Left cardiac atrium (tissue), 4 donors: Measurements from ENCODE around the gene ATP2B2. TPM values are rescaled to one million over a fixed set of nuclear protein-coding genes. Genes with fewer than 3 reads are reported as not detected.

Experiments used
- ATAC-seq, 2 donors: fragments of 200-7000 bp; cut with Tn5 transposase; one replicate each; pipeline ENCODE4 v1.9.1; 2020; ENCODE audit warnings: mild to moderate bottlenecking in 2 of 2, moderate library complexity in 2 of 2
- DNase-seq: peaks from one replicate; pipeline ENCODE4 v3.0.0-alpha.2; 2020
- intact Hi-C, 2 donors: fragments of 100-400 bp; cut with DNase I; formaldehyde crosslinking; loops; one replicate each; pipeline versions ENCODE4 v1.14.1 to v1.15.1; 2022 to 2023
- total RNA-seq, 2 donors: library from RNA; stranded (reverse); fragmentation: NEBNext Ultra II Directional; extraction: Animal tissue kit (Norgen Biotek cat#: 25700); gene quantifications; one replicate each; pipeline ENCODE4 v1.2.1, GENCODE V29; 2021
- donor health status: DM: no; HTN: yes; CAD: no.
- donor health status: DM: no; HTN: yes; CAD: no; lungs with severe emphysema.
- donor health status: DM: yes; HTN: yes; CAD: no.
- donor health status: Dilated cardiomyopathy.

The ATP2B2 gene
- total RNA-seq, 2 donors from 2014 or later: 0.31 TPM; not detected in 1

DNA sequence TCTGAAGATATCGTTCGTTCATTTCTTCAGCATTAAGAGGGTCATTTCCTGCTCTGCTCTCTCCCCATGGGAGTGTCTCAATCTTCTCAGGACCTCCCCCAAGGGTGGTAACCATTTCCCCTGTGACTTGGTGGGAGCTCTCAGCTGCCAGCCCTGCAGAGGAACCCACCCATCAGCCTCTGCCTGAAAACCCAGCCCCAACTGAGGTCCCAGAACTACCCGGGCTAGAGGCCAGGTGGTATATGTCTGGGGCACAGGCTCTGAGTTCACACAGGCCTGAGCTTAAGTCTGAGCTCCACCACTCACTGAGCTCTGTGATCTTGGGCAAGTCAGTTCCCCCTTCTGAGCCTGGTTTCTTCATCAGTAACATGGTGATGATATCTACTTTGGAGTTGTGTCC, 10.0 kb upstream of the ATP2B2 start:
- ATAC-seq (no peak), DNase-seq (no peak)
- intact Hi-C loops: no loop called here

DNA sequence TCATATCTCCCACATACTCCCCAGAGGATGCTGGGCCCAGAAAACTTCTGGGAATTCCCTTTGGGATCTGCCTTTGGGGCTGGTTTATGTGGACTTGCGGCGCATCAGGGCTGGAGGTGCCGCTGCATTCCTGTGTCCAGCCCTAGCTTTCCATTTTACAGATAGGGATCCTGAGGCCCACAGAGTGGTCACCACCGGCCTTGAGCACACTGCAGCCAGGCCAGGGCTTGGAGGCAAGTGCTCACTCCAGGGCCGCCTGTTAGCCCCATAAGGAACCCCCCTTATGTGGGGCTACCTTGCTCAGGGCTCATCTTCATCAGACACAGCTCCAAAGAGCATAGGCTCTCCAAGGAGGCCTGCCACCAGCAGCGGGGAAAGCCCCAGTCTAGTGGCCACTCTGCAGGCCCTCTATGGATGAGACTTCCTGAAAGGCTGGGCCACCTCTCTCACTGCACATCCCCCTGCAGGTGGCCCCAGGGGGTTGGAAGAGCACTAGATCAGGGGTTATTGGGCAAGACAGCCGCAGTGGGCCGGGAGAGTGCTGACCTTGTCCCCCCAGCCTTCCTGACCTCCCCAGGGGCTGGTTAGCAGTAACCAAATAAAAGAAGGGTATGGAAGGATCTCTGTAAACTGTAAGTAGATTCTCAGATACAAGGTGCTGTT, 9.2 kb upstream of the ATP2B2 start:
- intact Hi-C loops: no loop called here
- DNase-seq: no peak
- no peak for ATAC-seq

DNA sequence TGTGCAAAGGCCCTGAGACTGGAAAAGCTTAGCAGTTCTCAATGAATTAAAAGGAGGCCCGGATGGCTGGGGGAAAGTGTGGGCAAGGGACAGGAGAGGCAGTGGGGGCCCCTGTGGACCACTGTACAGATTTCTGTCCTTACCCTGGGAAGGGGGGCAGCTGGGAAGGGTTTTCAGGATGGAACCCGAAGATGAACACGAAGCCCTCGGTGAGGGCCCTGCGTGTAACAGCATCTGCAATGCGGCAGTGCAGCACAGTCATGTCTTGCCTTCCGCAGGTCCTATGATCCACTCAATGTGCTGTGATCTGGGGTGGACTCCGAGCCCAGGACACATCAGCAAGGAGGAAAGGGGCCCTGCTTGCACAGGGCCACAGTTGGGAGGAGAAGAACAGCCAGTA, 7.9 kb upstream of the ATP2B2 start:
- DNase-seq (no peak), ATAC-seq (no peak)
- intact Hi-C loops: no loop called here

DNA sequence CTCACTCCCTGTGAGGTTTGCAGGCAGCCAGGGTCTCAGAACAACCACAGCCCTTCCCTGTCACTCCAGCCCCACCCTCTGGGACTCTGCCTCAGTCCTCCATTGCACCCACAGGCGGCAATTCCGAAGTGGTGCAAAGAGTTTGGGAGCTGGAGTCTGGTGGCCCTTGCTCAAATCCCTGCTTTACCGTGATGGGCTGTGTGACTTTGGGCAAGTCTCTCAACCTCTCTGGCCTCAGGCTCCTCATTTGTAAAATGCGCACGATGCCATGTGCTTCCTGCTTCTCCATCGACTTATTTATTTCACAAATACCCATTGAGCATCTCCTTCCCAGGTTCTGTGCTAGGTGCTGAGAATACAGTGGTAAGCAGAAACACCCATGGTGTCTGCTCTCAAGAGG, 7.3 kb upstream of the ATP2B2 start:
- ATAC-seq: no peak
- intact Hi-C loops: no loop called here
- no peak for DNase-seq

DNA sequence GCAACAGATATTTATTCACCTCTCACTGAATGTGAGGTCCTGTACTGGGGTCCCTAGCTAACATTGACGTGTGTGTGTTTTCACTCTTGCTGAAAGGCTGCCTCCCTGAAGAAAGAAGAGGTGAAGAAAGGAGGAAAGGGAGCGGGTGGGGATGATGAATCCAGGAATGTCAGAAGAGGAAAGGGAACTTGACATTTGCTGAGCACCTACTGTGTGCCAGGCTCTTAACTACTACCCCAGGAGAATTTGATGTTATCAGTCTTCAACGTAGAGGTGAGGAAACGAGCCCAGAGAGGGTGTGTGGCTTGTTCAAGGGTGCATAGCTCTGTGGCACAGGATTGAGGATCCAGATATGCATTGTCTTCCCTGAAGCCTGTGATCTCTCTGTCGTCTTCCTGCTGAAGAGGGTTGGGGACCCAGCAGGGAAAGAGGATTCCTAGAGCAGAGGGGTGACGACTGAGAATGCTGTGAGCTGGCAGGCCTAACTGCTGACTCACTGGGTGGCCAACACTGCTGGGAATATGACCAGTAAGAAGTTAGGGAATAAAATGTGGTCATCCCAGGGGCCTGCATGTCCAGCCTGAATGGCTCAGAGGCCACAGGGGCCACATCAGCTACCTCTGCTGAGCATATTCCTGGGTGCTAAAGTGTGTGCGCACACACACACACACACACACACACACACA, 6.6 kb upstream of the ATP2B2 start:
- intact Hi-C loops: no loop called here
- ATAC-seq (peak in 1 of 2 donors; percentile 19), DNase-seq (no peak)

DNA sequence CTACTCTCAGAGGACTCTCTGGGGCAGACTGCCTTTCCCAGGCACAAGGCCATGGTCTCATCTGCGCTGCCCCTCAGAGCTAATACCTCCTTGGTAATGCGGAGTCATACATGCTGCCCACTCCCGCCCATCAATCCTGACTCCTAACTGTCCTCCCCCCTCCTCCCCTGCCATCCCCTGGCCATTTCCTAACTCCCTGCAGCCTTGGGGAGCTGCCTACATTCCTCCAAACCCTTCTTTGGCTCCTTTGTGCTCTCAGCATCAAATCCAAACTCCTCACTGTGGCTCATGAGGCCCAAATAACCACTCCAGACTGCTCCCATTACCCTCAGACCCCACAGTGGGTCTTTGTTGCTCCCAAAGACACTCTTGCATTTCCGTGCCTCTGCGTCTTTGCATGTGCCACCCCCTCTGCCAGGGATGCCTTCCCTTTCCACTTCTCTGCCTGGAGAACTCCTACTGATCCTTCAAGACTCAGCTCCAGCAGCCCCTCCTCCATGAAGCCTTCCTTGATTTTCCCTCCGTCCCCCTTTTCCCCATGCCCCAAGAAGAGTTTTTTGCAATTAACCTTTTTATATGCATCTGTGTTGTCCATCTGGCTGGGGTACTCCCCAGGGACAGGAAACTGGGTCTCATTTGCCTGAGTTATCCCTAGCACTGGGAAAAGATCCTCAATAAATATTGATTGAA, 5.5 kb upstream of the ATP2B2 start:
- intact Hi-C loops: no loop called here
- DNase-seq (no peak), ATAC-seq (no peak)

DNA sequence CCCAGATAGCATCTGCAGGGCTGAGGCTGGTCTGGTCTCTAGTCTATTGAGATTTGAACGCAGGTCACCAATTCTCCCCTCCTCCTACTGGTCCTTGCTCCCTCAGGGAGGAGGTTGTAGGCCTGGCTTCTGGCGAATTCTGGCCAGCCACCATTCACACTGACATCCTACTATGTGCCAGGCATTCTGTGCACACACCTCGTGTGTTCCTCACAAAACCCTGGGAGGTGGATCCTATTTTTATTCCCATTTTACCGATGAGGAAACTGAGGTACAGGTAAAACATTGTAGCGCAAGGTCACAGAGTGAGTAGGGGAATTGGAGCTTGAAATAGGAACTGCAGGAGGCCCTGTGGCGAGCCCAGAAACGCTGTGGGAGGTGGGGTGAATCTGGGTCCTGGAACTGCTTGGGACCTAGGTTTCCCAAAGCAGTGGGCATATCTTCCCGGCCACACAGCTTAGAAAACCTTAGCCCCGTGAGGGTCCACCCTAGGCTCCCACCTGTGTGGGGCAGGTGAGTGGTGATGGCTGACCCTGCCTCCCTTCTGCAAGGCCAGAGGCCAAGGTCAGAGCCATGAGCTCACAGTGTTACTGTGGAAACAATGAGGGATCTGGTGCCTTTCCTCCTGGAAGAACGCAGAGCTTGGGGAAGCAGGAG, 4.8 kb upstream of the ATP2B2 start:
- DNase-seq (no peak), ATAC-seq (no peak)
- intact Hi-C loops: no loop called here

DNA sequence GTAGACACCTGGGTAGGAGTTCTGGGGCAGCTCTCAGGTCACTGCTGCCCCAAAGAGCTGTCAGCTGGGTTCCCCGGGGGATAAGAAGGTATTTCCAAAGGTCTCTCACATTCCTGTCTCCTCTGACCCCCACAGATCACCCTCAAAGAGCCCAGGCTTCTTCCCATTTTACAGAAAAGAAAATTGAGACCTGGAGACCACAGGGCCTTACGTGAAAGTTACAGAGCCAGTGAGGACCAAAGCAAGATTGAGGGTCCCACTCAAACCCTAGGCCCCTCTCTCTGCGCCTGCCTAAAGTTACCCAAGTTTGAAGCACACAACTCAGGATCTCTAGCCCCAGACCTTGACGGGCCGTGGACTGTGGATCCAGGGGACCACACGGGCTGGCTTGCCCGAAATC, 3.9 kb upstream of the ATP2B2 start:
- ATAC-seq (no peak), DNase-seq (no peak)
- intact Hi-C loops: no loop called here

DNA sequence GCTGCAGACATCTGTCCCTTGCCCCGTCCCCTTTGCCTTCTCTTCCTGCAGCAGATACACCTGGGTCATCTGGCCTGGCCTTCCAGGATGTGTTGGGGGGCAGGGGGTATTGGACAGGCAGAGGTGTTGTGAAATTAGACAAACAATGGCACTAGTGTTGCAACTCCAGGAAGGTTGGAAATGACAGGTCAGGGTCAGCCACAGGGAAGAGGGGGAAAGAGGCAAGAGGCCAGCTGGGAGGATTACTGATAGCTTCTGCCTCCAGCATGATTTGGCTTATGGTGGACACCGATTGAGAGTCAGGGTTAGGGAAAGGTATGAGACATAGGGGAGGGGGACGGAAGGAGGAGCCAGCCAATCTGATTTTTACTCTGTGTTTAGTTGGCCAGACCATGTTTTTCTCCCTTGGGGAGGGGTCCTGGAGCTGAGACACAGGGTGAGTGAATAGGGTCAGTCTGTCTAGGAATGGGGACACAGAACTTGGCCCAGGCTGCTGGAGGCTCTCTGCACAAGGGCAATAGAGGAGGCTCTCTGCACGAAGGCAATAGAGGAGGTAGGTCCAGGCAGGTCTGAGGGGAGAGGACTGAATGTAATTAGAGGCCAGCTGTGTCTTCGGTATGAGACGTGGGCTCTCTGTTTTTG, 3.4 kb upstream of the ATP2B2 start:
- intact Hi-C loops: no loop called here
- ATAC-seq (no peak), DNase-seq (no peak)

DNA sequence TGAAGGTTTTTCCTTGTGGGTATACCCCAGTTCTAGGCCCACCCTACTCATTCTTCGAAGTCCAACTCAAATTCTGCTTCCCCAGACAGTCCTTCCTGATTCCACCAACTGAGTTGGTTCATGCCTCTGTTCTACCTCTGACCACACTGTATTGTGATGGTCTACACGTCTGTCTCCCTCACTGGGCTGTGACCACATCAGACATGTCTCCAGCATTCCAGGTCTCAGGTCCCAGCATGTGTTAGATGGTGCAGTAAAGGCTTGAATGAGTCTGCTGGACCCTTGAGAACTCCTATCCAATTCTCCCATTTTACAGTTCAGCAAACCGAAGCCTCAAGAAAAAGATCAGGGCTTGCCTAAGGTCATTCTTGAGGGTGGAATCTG, 2.8 kb upstream of the ATP2B2 start:
- DNase-seq: no peak
- intact Hi-C loops: no loop called here
- no peak for ATAC-seq

DNA sequence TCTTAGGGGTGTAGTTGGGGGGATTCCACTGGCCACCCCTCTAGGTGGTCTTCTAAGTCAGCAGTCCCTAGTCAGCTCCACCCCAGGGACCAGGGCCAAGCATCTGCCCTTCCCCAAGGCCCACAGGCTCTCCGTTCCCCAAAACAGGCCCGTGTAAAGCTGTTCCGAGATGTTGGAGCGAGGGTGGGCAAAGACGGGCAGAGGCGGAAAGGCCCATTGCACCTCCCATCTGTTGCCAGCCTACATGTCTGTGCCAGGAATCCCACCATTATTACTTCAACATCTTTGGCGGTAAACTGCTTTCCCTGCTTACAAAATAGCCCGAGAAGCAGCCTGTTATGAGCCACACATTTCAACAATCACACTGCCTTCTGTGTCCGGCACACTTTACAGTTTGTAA, 1.9 kb upstream of the ATP2B2 start:
- intact Hi-C loops: no loop called here
- ATAC-seq (no peak), DNase-seq (no peak)

DNA sequence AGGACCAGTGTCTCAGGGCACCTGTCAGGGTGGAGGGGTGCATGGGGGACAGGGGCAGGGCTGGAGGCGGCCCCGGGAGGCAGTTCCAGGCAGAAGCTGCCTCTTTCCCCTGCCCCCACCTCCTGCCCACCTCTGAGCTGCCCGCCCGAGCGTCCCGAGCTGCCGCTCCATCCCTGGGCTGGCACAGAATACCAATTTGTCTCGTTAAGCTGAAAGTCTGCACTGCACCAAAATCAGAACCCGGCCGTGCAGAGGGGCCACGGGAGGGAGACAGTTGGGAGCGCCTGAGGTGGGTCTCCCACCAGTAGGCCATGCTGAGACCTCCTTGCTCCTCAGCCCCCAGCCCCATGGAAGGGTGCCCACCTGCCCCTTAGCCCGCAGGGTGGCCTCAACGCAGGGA, 1.3 kb upstream of the ATP2B2 start:
- ATAC-seq (no peak), DNase-seq (no peak)
- intact Hi-C loops: no loop called here

DNA sequence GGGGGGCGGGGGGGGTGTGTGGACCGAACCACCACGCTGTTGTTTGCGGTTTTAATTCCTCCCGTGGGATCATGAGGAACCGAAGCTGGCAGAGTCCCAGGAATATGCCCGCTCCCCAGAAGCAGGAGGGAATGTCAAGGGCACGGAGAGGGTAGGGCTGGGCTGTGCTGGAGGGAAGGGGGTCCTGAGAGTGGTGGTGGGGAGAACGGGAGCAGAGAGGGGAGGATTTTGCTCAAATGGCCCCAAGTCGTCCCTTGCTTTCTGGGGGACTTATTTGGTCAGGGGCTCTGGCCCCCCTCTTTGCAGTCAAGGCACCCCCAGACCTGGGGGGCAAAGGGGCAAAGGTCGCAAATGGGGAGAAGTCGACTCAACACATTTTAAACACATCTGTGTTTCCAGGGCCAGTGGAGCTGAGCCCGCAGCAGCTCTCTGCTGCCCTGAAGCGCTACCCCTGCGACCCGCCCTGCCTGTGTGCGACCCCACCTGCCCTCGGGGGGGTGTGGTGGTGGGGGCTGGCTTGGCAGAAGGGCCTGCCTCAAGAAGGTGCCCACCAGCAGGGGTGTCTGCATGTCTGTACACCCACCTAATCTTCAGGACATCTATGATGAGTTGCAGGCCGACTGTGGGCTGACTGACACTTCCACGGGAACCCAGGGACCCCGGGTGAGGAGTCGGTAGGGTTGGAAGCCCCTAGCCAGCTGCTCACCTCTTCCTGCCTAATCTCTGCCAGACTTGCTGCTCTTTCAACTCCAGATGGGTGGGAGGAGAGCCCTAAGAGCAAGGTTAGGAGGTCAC, 602 bp upstream of the ATP2B2 start:
- intact Hi-C loops: no loop called here
- no peak for DNase-seq
- ATAC-seq: peak in 1 of 2 donors; percentile 24

DNA sequence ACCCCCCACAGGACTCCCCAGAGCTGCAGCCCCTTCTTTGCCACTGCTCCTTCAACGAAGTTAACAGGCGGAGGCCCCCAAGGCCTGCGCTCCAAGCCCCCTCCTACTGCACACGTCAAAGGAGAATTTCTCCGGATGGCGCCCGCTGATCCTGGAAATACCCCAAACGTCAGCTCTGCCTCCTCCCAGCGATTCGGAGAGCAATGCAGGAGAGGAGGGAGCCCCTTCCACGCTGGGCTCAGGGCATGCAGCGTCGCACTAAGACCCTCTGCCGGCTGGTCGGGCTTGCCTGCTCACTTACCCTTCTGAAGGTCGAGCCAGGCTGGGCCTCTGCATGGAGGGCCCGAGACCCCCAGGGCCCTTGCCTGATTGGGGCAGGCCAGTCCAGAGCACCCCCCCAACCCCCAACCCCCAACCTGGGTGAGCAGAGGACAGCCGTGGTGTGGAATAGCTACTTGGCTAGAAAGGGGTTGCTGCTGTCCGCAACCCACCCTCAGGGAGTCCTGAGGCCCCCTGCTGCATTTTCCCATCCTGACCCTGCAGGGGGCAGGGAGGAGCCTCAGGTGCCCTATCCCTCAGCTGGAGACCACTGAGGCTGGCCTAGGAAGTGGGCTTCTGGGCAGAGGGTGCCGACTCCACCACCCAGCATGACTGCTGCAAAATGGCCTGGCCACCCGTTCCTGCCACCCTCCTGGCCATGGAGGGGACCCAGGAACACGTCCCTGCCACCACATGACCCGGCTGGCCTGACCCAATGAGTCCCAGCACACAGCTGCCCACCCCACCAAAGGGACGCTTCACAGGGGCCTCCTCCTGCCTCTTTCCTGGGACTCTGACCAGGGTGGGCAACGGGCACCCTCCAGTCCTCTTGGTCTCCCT, 976 bp downstream of the ATP2B2 start:
- DNase-seq (no peak), ATAC-seq (no peak)
- intact Hi-C loops: no loop called here

DNA sequence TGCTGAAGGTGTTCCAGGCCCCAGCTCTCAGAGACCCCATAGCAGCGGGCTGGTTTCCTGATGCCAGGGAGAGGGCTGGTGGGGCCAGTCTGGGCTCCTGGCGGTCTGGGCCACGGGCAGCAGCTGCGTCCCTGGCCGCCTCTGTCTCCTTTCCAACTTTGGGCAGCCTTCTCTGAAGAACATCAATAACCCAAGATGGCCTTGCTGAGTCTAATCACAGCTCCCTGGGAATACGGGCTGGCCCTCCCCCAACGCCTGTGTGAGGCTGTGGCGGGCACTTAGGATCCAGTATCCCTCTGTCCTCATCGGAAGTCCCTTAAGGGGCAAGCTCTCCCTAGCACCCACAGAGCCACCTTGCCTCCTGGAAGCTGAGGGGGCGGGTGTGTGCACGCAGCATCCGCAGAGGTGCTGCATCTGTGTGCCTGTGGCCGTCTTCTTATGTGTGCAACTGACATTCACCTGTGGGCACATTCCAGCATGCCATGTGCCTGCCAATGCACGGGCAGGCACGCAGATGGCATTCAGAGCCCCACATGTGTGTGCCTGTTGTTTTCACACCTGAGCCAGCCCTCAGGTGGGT, 2.1 kb downstream of the ATP2B2 start:
- ATAC-seq (no peak), DNase-seq (no peak)
- intact Hi-C loops: no loop called here

DNA sequence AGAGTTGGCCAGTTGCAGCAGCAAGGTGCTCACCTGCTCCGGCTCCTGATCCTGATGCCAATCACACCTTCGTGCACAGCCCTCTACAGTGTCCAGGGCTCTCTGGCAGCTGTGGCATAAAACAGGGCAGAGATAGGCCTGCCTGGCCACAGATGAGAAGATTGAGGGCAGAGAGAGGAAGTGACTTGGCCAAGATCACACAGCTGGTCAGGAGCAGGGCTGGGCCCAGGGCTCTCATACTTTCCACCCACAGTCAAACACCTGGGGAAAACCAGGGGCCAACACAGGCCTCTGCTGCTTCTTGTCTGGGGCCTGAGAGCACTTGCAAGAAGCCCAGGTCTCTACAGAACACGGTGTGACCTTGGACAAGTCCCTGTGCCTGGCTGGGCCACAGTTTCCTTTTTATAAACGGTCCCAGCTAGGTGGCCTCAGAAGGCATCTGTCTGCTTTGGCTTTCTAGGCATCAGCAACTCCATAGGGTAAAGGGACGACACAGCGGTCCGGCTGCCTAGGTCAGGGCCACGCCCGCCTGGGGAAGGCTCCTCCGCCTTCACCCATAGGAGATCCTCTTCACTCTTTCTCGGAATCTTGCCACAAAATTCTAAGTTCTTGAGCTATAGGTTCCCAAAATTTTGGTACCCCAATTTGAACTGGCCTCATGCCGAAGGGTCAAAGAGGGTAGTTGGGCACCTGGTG, 3.1 kb downstream of the ATP2B2 start:
- DNase-seq: no peak
- intact Hi-C loops: no loop called here
- ATAC-seq: no peak

DNA sequence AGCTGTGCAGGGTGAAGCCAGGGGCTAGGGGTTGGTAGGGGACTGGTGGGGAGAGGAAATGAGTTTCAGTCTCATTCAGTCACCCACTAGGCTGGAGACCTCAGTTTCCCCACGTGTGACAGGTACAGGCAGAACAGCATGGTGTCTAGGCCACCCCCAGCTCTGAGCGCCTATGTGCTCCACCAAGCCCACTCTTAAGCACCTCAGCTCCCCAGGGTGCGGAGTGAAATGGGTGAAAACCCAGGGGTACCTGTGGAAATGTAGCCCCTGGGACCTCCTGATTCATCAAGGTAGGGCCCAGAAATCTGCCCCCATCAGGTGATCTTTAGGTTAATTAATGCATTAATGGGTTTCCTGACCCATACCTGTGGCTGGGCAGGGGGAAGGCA, 3.7 kb downstream of the ATP2B2 start:
- DNase-seq (no peak), ATAC-seq (no peak)
- intact Hi-C loops: no loop called here
